Natural killer cell (primary cell): ENCODE data around the gene ITGA1. TPM values are rescaled to one million over a fixed set of nuclear protein-coding genes. Genes with fewer than 3 reads are reported as not detected.

Source experiments
- ATAC-seq, 3 donors: fragments of 150-1000 bp in 2 of 3; fragments of 200-7000 bp in 1 of 3; cut with Tn5 transposase; 1 replicate in 1 of 3; 2 replicates in 2 of 3; pipeline ENCODE4 v1.10.0; 2021; ENCODE audit warnings: mild to moderate bottlenecking in 2 of 3, moderate library complexity in 2 of 3
- DNase-seq, 2 donors: peaks; one replicate each; pipeline versions ENCODE4 v3.0.0 to v3.0.0-alpha.2; 2013 to 2021; ENCODE audit warnings: mixed read lengths in 1 of 2
- H3K27ac ChIP-seq: one replicate; pipeline ENCODE4 v1.5.1; 2013; ENCODE audit warnings: mild to moderate bottlenecking, low read length
- H3K27me3 ChIP-seq: one replicate; pipeline ENCODE4 v1.6.1; 2013; ENCODE audit warnings: low read length; ENCODE audit not compliant: control insufficient read depth, insufficient read depth
- H3K36me3 ChIP-seq: one replicate; pipeline ENCODE4 v1.6.1; 2013; ENCODE audit warnings: low read length; ENCODE audit not compliant: control insufficient read depth, insufficient read depth
- H3K4me1 ChIP-seq: one replicate; pipeline ENCODE4 v1.6.1; 2013; ENCODE audit warnings: low read length; ENCODE audit not compliant: control insufficient read depth, insufficient read depth
- H3K4me3 ChIP-seq: one replicate; pipeline ENCODE4 v1.5.1; 2013; ENCODE audit warnings: low read length
- H3K9me3 ChIP-seq: one replicate; pipeline ENCODE4 v1.6.1; 2013; ENCODE audit warnings: low read length; ENCODE audit not compliant: control insufficient read depth, insufficient read depth
- H3K27ac Mint-ChIP-seq, 2 donors: one replicate each; pipeline ENCODE4 v1.8.0; 2022; ENCODE audit warnings: mild to moderate bottlenecking in 2 of 2, mixed read lengths in 2 of 2, moderate library complexity in 1 of 2
- H3K27me3 Mint-ChIP-seq, 2 donors: one replicate each; pipeline ENCODE4 v1.8.0; 2022; ENCODE audit warnings: low read depth in 2 of 2, mixed read lengths in 2 of 2
- H3K36me3 Mint-ChIP-seq: one replicate; pipeline ENCODE4 v1.8.0; 2022; ENCODE audit warnings: mixed read lengths
- H3K4me1 Mint-ChIP-seq, 2 donors: one replicate each; pipeline ENCODE4 v1.8.0; 2022; ENCODE audit warnings: mixed read lengths in 2 of 2
- H3K4me3 Mint-ChIP-seq: one replicate; pipeline ENCODE4 v1.8.0; 2022; ENCODE audit warnings: mild to moderate bottlenecking, moderate library complexity, mixed read lengths
- H3K9me3 Mint-ChIP-seq, 2 donors: one replicate each; pipeline ENCODE4 v1.8.0; 2022; ENCODE audit warnings: mixed read lengths in 2 of 2
- CTCF ChIP-seq: fragments of 200-600 bp; IDR thresholded peaks from one replicate; pipeline ENCODE4 v1.8.0; 2022; ENCODE audit warnings: antibody characterized with exemption
- WGBS: methylation state at CpG from one replicate; pipeline ENCODE4 v1.1.7; 2013; ENCODE audit warnings: missing lambda C conversion rate; ENCODE audit not compliant: insufficient coverage; 5-methylcytosine and 5-hydroxymethylcytosine counted together
- intact Hi-C: fragments of 100-400 bp; cut with micrococcal nuclease; formaldehyde crosslinking; loops from one replicate; pipeline ENCODE4 v1.14.2; 2022
- total RNA-seq, 4 donors: library from RNA; stranded (reverse); fragments of 120-200 nt in 1 of 4; gene quantifications; one replicate each; pipeline versions ENCODE4 v1.2.3 to v1.2.4, GENCODE V29; 2013 to 2022

Gene ITGA1
- total RNA-seq, 3 donors from 2014 or later (not counting 1 experiment from before 2014, with no cell fraction given) = 0.45 to 0.82 (median 0.47) TPM

GRCh38 chr5:52759331-52759730, 28.4 kb upstream of the ITGA1 start:
- H3K9me3 ChIP-seq = no peaks in the 10 kb centered on the region
- H3K27ac ChIP-seq = no peak overlapping the region
- peaks cover 0 to 3% of the 10 kb centered on the region in 2 donors for H3K27me3 Mint-ChIP-seq
- no peaks in the 10 kb centered on the region for H3K4me1 ChIP-seq
- no peaks in the 10 kb centered on the region for H3K36me3 Mint-ChIP-seq
- DNase-seq (no peak), ATAC-seq (no peak)
- no peaks in the 10 kb centered on the region for H3K9me3 Mint-ChIP-seq
- H3K4me1 Mint-ChIP-seq = no peaks in the 10 kb centered on the region
- no peak overlapping the region for H3K4me3 ChIP-seq
- no peak overlapping the region for H3K4me3 Mint-ChIP-seq
- no peak overlapping the region for H3K27ac Mint-ChIP-seq
- no CpG with 5 or more reads among the region's 1 CpG for WGBS
- intact Hi-C loops = no loop called here
- no peak for TF ChIP-seq CTCF
- no peaks in the 10 kb centered on the region for H3K36me3 ChIP-seq
- H3K27me3 ChIP-seq = no peaks in the 10 kb centered on the region

- Histone ChIP-seq H3K36me3 (no peaks in the 10 kb centered on the region), H3K4me3 (no peak overlapping the region), H3K4me1 (no peaks in the 10 kb centered on the region), H3K27ac (no peak overlapping the region), H3K9me3 (no peaks in the 10 kb centered on the region), H3K27me3 (no peaks in the 10 kb centered on the region)
- no peak for TF ChIP-seq CTCF
- intact Hi-C loops = no loop called here
- DNase-seq (no peak), ATAC-seq (no peak)
- Mint-ChIP-seq H3K9me3 (no peaks in the 10 kb centered on the region), H3K27ac (no peak overlapping the region), H3K4me3 (no peak overlapping the region), H3K4me1 (no peaks in the 10 kb centered on the region), H3K27me3 (no peaks in the 10 kb centered on the region), H3K36me3 (no peaks in the 10 kb centered on the region)
- WGBS = 40% methylated on average over 1 of the region's 1 CpG
Measured at GRCh38 chr5:52760695-52761366, 26.9 kb upstream of the ITGA1 start.

- no peaks in the 10 kb centered on the region for H3K27me3 ChIP-seq
- intact Hi-C loops = no loop called here
- DNase-seq = no peak
- no peak for TF ChIP-seq CTCF
- peaks cover 5% of the 10 kb centered on the region for H3K4me1 ChIP-seq
- Mint-ChIP-seq H3K36me3 (no peaks in the 10 kb centered on the region), H3K27ac (no peak overlapping the region), H3K4me3 (no peak overlapping the region), H3K27me3 (peaks cover 0 to 5% of the 10 kb centered on the region in 2 donors), H3K4me1 (peaks cover 10 to 11% of the 10 kb centered on the region in 2 donors), H3K9me3 (no peaks in the 10 kb centered on the region)
- H3K27ac ChIP-seq = no peak overlapping the region
- no peak overlapping the region for H3K4me3 ChIP-seq
- no peaks in the 10 kb centered on the region for H3K36me3 ChIP-seq
- no peak for ATAC-seq
- H3K9me3 ChIP-seq = no peaks in the 10 kb centered on the region
- WGBS = 83% methylated on average over 2 of the region's 2 CpGs
Measured at GRCh38 chr5:52767217-52767743, 20.4 kb upstream of the ITGA1 start.
